GM12878 (cell line): ENCODE data around the gene UBE2M. TPM values are rescaled to one million over a fixed set of nuclear protein-coding genes. Genes with fewer than 3 reads are reported as not detected.
A peak's percentile ranks its signal among the peaks of the same experiment; 100 is the strongest.

Source experiments
- ATF7 ChIP-seq: fragments of 450-650 bp; IDR thresholded peaks from 2 replicates; pipeline ENCODE4 v1.6.1; 2016; ENCODE audit warnings: low read depth, mild to moderate bottlenecking
- BACH1 ChIP-seq: fragments of 450-650 bp; IDR thresholded peaks from 2 replicates; pipeline ENCODE4 v1.6.1; 2017; ENCODE audit warnings: mild to moderate bottlenecking, borderline replicate concordance
- BCLAF1 ChIP-seq: fragments of 450-650 bp; IDR thresholded peaks from 2 replicates; pipeline ENCODE4 v1.6.1; 2017; ENCODE audit warnings: antibody characterized with exemption, mild to moderate bottlenecking, moderate library complexity
- EZH2 ChIP-seq: IDR thresholded peaks from 2 replicates; pipeline ENCODE4 v1.6.1; 2012; ENCODE audit warnings: low read depth, mild to moderate bottlenecking, control low read depth, inconsistent platforms, low read length, borderline replicate concordance; ENCODE audit not compliant: control insufficient read depth
- FOS ChIP-seq: IDR thresholded peaks from 3 replicates; pipeline ENCODE4 v1.6.1; 2011; ENCODE audit warnings: borderline replicate concordance; ENCODE audit not compliant: insufficient read length; ENCODE audit errors: extremely low read depth
- GATAD2B ChIP-seq: fragments of 450-650 bp; conservative IDR thresholded peaks from 2 replicates; pipeline ENCODE4 v1.6.1; 2017; ENCODE audit warnings: low read depth, mild to moderate bottlenecking, moderate library complexity
- IKZF1 ChIP-seq: fragments of 450-650 bp; conservative IDR thresholded peaks from 2 replicates; pipeline ENCODE4 v1.6.1; 2017; ENCODE audit warnings: antibody characterized with exemption, mild to moderate bottlenecking
- IRF5 ChIP-seq: fragments of 450-650 bp; IDR thresholded peaks from 2 replicates; pipeline ENCODE4 v1.6.1; 2017; ENCODE audit warnings: borderline replicate concordance
- NKRF ChIP-seq: fragments of 450-650 bp; conservative IDR thresholded peaks from 2 replicates; pipeline ENCODE4 v1.6.1; 2017; ENCODE audit warnings: mild to moderate bottlenecking, moderate library complexity
- PBX3 ChIP-seq: IDR thresholded peaks from 2 replicates; pipeline ENCODE4 v1.6.1; 2011; ENCODE audit warnings: mild to moderate bottlenecking, low read depth, low read length, moderate library complexity; ENCODE audit not compliant: insufficient replicate concordance
- PRDM15 ChIP-seq: fragments of 450-650 bp; formaldehyde crosslinking; IDR thresholded peaks from 2 replicates; pipeline ENCODE4 v1.4.0; 2020; ENCODE audit warnings: mild to moderate bottlenecking, moderate library complexity
- SIN3A ChIP-seq: IDR thresholded peaks from 2 replicates; pipeline ENCODE4 v1.6.1; 2012; ENCODE audit warnings: low read depth, low read length, improper control_type of control experiment
- polyA plus RNA-seq, 11 experiments: library from polyadenylated mRNA; depleted of rRNA in 4 of 11; unstranded in 6 of 11; stranded (reverse) in 5 of 11; fragments of >200 nt; fragmentation: Nextera tagmentation in 4 of 11; fragmentation: Illumina TruSeq in 1 of 11; extraction: Ambion mirVana in 4 of 11; extraction: Trizol in 1 of 11; gene quantifications; 1 replicate in 1 of 11; 2 replicates in 10 of 11; pipeline versions ENCODE4 v1.2.1 to v1.2.3, GENCODE V29; 2011 to 2016; ENCODE audit warnings: inconsistent platforms in 2 of 11, missing spikeins in 2 of 11, low read depth in 1 of 11
- total RNA-seq, 4 experiments: library from RNA; depleted of rRNA in 3 of 4; stranded (reverse); fragments of >200 nt in 3 of 4; fragmentation: Illumina TruSeq in 1 of 4; extraction: Trizol in 1 of 4; gene quantifications; 2 replicates each; pipeline versions ENCODE4 v1.2.1 to v1.2.3, GENCODE V29; 2013 to 2021

UBE2M gene
- total and polyA plus RNA-seq, 10 of the 15 experiments (the other 5 are each of a cell fraction or from before 2014, with no cell fraction given) = 1.4 to 105 (median 73.9) TPM

- TF ChIP-seq PRDM15 (CRISPR knock-in tag) (no peak), FOS (no peak), BACH1 (peak; percentile 90; the same call in 1 of the 2 replicates), GATAD2B (peak; percentile 75), EZH2 (no peak), IRF5 (no peak), NKRF (peak; percentile 68; the same call in 1 of the 2 replicates), PBX3 (peak; percentile 32), BCLAF1 (no peak), ATF7 (peak; percentile 87), IKZF1 (peak; percentile 99), SIN3A (peak; percentile 60; the same call in 1 of the 2 replicates)
Measured at GRCh38 chr19:58554494-58555368, 3.7 kb downstream of the UBE2M start, which contains the start of gene CHMP2A (continued).
